Glomerular endothelial cell (primary cell): ENCODE measurements around the gene IGFBP5. TPM values are rescaled to one million over a fixed set of nuclear protein-coding genes. Genes with fewer than 3 reads are reported as not detected.
A peak's percentile ranks its signal among the peaks of the same experiment; 100 is the strongest.

Experiments
- DNase-seq: peaks from one replicate; pipeline ENCODE4 v3.0.0-alpha.2; 2011; ENCODE audit warnings: low read depth, low spot score; ENCODE audit errors: extremely low read depth
- total RNA-seq: library from RNA; depleted of rRNA; stranded (reverse); fragments of >200 nt; gene quantifications from 2 replicates; pipeline ENCODE4 v1.2.3, GENCODE V29; 2015

The IGFBP5 gene
- total RNA-seq, 1 donor from 2014 or later, result 36.8 TPM

DNA sequence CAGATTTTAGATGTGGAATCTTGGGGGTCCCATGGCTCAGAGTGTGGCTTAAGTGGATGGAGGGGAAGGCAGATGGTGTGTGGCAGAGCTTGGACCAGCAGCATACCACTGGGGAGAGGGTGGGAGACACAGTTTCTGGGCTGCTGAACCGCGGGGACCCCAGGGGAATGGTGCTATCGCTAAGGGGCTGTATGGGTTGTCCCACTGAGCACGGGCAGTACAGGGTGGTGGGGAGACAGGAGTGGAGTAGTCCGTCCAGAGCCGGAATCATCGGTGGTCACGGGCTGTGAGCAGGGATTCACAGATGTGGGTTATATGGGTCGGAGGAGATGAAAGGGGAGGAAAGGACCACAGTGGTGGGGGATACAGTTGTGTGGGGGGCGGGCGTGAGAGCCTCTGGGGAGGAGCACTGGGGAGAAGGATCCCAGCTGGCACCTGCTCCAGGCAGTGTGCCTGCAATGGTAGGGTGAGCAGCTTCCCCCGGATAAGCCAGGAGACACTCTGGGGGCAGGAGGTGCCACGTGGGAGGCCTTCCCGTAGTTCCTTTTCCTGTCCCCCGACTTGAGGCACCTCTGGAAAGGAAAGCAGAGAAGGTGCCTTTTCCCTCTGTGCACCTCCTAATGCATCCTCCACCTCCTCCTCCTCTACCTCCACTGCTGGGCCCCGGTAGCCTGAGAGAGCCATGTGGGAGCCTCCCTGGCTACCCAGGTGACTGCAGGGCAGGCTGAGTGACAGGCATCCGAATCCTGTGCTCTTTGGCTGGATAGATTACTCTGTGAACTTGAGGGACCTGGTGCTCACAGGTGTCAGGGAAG lies 24.9 kb downstream of the IGFBP5 start:
- no peak for DNase-seq

DNA sequence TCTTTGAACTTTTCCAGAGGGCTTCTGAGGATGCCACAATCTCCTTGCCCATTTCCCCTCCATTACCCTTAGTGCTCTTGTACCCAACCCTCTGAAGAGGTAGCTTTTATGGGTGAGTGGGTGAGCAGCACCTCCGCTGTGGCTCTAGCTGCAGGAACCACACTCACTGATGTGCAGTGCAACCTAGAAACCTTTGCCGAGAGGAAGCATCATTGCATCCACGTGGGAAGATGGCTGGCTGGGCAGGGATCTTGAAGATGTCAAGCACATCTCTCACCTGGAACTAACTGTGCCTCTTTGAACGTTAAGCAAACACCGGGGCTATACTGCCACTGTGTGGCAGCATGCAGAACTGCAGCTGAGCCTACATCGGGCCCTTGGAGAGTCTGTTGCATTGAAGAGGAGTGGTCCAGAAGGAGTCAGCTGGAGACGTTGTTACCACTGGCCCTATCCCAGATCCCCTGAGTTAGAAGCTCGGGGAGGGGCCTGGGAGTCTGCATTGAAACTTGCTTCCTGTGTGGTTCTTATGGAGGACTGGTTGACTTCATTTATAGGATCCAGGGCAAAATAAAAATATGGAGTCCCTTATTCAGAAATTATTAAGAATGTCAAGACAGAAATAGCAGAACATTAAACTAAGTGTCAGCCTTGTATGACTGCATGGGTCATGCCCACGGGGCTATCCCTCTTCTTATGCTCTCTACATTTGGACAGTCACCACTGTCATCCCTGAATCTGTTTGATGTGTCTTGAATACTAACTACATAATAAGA lies 28.7 kb downstream of the IGFBP5 start:
- peak; percentile 37 for DNase-seq

DNA sequence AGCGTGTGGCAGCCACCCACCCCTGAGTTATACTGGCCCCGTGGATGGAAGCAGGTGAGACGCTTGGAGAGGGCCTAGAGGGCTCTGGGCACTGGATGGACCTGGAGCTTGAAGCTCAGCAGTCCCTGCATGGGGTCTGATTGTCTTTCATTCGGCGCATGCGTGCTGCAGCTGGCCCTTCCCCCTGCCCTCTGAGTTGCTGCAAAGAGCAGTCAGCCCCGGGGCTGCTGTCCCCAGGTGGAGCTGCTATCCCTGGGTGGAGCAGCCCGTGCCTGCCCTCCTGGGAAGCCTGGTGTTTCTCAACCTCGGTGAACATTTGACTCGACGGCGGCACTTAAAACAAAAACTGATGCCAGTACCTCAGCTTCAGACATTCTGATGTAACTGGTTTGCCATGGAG lies 29.6 kb downstream of the IGFBP5 start:
- no peak for DNase-seq

DNA sequence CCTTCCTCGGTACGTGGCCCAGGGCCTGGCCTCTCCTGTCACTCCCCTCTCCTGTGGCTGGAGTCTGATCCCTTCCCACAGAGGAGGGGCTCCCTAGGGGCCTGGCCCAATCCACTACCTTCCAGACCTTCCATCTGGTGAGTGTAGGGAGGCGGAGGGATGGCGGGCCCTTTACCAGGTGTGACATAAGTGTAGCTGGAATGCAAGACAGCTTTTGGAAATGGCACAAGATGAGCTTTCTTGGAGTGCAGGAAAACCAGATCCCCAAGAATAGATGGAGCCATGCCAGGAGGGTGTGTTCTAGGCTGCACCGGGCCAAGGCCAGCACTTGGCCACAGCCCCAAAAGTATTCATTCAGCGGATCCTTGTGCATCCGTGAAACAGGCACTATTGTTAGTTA lies 30.1 kb downstream of the IGFBP5 start:
- DNase-seq, result no peak

DNA sequence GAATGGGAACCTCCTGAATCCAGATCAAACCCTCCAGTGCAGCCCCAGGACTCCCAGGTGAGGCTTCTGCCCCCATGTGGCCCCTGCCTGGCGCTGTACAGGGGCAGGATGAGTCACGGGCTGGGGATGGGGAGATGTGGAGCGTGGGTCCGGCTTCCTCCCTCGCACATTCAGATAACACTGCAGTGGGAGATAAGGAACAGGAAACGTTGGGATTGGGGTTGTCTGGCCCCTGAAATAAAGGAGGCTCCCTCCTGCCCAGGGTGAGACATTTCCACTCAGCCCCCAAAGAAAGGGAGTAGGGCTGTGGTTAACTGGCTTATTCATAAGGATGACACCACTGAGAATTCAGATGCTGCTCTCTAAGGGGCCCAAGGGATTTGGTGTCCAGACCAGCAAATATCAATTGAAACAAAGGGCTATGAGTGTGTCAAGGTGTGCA lies 30.7 kb downstream of the IGFBP5 start:
- no peak for DNase-seq

DNA sequence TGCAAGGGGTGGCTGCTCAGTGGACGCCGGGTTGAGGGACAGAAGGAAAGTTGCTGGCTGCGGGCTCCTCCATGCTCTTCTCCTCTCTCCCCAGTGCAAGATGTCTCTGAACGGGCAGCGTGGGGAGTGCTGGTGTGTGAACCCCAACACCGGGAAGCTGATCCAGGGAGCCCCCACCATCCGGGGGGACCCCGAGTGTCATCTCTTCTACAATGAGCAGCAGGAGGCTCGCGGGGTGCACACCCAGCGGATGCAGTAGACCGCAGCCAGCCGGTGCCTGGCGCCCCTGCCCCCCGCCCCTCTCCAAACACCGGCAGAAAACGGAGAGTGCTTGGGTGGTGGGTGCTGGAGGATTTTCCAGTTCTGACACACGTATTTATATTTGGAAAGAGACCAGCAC lies 31.5 kb downstream of the IGFBP5 start:
- DNase-seq, result no peak

DNA sequence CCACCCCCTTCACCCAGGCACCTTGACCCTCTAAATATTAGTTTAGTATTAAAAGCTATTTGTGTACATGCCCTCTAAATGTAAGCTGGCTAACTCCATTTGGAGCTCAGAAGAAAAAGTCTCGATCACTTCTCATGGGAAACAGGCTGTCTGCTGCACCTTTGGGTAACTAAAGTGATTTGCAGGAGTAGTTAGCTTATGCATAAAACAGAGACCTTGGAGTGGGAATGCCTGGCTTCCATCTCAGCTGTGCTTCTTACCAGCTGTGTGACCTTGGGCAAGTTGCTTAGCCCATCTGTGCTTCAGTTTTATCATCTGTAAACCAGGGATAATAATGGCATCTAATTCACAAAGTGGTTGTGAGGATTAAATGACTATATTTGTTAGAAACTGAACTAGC lies 32.2 kb downstream of the IGFBP5 start:
- no peak for DNase-seq

DNA sequence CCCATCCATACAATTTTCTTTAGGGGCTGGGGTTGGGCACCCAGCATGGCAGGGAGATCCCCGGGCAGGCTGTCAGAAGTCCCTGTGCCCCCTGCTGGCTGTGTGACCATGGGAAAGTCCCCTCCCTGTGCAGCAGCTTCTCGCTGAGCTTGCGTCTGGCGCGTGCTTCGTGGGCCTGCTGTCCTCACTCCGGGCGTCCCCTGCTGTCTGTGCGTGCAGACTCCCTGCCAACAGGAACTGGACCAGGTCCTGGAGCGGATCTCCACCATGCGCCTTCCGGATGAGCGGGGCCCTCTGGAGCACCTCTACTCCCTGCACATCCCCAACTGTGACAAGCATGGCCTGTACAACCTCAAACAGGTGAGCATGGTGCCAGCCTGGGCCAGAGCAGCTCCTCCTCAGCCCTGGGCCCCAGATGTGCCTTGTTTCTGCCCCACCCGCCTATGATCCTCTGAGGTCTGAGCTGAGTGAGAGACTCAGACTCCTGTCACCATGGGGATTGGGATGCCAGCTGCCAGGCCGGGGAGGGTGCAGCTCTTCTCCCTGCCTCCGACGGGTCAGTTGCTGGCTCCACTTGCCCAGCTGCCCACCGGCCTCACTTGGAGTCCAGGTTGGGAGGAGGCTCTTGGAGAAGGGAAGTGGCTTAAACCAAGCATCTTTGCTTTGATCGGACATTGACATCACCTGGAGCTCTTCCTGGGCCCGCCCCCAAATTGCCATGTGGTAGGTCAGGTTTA lies 33.5 kb downstream of the IGFBP5 start:
- no peak for DNase-seq

DNA sequence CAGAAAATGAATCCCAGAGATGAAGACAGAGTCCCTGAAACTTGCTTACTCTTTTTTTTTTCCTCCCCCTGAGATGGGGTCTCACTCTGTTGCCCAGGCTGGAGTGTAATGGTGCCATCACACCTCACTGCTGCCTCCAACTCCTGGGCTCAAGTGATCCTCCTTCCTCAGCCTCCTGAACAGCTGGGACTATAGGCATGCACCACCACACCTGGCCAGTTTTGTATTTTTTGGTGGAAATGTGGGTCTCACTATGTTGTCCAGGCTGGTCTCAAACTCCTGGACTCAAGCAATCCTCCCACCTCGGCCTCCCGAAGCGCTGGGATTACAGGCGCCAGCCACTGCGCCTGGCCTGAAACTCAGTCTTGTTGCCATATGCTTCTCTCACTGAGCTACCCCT lies 34.3 kb downstream of the IGFBP5 start:
- DNase-seq, result no peak

DNA sequence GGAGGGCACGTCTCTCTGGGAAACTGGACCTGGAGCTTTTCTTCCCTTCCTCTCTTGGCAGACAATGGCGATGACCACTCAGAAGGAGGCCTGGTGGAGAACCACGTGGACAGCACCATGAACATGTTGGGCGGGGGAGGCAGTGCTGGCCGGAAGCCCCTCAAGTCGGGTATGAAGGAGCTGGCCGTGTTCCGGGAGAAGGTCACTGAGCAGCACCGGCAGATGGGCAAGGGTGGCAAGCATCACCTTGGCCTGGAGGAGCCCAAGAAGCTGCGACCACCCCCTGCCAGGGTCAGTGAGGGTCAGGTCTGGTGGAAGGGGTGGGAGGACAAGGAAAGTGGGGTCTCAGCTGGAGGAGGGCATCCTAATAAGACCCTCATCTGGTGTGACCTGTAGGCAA lies 34.9 kb downstream of the IGFBP5 start:
- DNase-seq, result no peak

DNA sequence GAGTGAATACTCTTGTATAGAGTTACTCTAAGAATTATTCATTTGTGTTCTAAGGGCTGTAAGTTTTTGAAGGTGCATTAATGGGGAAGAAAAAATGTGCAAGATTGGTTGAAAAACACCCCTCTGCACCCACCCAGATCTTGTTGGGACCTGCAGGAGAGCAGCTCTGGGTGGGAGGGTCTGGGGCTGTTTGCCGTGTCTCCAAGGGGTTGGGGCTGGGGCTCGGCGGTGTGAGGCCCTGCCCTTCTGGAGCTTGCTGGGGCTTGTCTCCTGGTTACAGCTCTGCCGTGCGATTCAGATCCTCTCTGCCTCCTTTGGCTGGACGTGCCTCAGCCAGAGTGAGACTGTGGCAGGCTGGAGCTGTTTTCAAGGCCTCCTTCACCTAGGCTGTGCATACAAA lies 36.1 kb downstream of the IGFBP5 start:
- no peak for DNase-seq

DNA sequence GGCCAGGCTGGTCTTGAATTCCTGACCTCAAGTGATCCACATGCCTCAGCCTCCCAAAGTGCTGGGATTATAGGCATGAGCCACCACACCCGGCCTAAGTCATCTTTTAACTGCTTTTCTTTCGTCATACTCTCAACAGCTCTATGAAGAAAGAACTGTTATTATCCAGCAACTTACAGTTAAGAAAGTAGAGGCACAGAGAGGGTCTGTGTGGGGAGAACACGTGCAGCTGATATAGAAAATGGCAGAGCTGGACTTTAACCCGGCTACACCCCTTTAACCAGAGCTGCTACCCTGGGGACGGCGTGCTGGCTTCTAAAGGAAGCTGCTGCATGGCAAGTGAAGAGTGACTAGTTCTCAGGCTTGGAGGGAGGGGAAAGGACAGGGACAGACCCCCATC lies 36.6 kb downstream of the IGFBP5 start:
- DNase-seq, result no peak

DNA sequence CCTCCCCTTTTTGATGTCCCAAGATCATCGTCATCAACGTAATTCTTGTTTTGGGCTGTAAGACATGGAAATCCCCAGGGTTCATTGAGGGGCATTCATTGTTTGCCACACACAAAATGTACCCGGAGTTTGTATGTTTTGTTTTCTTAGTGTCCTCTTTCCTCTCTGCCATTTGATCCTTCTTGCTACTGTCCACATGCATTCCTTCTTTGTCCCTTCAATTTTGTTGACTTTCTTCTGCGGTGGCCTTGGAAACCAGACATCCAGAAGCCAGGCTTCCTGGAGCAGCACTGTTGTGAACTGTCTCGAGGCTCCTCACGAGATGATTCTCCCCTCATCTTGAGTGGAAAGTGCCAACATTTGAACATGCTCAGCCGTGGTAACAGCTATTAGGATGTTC lies 37.4 kb downstream of the IGFBP5 start:
- no peak for DNase-seq

DNA sequence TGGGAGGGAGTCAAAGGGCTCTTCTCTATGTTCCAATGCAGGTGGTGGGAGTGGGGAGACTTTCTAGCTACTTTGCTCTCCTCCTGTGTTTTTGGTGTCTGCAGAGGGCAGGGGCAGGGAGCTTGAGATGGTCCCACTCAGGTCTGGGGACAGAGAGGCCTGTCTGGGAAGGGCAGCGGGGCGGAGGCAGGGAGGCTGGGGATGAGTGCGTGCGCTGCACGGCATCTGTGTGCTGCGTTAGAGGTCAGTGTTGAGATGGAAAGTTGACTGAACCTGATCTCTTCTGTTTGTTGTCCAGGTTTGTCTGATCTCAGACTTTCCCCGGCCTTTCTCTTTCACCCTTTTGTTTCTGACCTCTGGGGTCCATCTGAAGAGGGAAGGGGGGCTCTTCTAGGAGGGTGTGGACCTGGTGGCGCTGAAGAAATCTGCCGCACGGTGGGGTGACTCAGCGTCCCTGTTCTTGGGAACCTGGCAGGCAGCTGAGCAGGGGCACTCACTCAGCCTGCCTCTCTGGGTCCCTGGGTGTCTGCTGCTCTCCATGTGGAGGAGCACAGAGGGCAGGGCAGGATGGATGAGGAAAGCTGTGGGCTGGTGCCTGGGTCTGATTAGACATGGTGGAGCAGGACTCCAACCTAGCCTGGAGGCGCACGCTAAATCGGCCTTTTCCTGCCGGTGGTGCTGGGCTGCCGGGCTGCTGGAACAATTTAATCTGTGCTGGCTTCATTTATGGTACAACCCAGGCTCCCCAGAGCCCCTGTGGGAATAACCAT lies 38.1 kb downstream of the IGFBP5 start:
- no peak for DNase-seq

DNA sequence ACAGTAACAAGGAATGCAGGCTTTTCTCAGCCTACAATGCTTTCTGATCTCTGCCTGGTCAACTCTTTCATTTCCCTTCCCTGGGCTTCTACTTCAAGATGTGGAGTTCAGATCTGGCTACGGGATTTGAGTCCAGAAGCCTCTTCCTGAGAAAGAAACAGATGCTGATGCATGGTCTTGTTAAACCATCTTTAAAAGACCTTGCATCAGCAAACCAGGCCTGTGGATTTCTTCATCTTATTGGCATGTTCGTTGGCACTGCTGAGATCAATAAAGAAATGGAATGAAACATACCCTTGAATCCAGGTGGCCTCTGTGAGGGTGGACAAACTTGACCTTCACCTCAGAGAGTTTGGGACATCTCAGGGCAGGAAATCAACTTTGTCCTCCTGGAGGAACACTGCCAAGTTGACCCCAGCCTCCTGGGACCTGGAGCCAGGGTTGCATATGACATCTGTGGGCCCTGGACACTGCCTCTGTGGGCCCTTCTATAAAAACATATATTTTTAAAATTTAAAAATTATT lies 40.8 kb downstream of the IGFBP5 start:
- DNase-seq, result no peak

DNA sequence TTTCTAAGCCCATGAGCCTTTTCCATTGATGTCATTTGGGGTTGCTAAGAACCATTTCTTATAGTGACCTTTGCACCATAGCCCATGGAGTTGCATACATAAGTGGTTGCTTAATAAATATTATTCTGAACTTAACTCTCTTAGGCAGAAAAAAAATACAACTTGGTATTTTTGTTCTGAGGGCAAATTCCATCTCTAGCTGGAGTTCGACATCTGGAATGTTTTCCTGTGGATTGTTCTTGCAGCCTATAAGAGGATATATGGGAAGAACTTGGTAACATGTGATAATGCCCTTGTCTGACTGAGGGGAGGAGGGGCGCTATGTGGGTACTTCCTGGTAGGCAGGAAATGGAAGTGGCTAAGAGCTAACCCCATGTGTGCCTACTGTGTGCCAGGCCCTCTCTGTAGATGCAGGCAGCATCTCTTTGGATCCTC lies 41.4 kb downstream of the IGFBP5 start:
- no peak for DNase-seq

DNA sequence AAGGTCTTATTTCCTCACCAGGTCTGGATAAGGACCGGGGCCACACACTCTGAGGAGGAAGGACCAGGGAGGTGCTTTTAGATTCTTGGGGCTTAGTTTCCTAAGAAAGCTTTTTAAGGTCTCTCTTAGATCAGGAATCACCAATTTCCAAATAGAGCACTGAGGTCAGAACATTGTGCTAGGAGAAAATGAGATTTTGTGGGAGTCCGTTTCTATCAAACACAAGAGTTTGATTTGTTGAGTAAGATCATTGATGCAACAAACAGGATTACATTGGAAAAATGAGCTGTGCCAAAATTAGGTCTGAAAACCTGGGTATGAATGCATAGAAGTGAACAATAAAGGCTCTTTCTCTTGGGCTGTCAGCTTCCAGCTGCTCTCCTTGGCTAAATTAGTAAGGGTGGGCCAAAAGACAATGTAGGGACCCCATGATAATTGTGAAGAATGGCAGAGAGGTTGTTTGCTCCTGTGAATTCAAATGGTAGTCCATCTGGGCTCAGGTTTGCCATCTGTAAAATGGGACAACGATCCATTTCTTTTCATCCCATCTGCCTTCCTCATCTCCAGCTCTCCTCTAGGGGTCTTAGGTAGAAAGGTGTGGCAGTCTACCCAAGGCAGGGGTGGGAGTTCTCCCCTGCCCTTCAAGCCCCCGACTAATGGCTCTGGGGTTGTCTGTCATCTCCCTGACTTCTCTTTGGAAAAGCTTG lies 42.1 kb downstream of the IGFBP5 start:
- no peak for DNase-seq

DNA sequence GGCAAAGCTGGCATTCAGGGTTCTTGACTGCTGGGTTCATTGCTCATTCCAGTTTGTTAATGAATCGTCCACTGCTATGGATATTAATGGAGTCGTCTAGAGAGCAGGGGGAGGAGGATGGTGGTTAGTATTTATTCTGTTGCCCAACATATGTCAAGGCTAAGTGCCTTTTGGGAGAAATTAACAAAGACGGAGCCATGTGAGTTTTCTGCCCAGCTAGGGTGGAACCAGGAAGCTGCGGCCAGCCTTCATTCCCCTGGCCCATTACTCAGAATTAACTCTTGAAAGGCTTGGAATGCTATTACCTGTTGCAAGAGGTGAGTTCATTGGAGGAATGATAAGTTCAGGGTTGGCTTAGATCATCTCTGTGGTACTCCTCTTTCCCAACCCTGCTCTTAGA lies 42.8 kb downstream of the IGFBP5 start:
- no peak for DNase-seq

DNA sequence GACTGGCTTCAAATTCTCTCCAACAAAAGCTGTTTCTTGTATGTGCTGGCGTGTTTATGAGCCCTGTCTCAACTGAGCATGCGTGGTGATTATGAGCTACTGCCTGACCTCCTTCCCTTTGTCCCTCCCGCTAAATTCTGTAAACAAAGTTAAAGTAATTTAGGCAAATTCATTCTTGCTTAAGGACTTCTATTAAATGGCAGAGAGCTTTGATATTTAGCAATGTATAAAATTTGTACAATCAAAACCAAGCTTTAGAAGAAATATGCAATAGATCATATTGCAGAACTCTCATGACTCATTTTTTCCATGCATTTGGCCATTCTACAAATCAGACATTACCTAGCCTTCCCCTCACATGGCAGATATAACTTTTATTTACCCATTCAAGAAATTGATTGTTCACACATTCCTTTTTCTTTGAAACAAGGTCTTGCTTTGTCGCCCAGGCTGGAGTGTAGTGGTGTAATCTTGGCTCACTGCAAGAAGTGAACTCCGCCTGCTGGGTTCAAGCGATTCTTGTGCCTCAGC lies 43.9 kb downstream of the IGFBP5 start:
- DNase-seq, result no peak
